HL-60/S4 (cell line): Measurements from ENCODE around the gene HIPK2.

Experiments used
- in situ Hi-C: fragments of 300-500 bp; cut with MboI; formaldehyde crosslinking; loops from 2 replicates; pipeline ENCODE4 v1.14.3; 2022; ENCODE audit warnings: low sequenced_read_pairs

Gene HIPK2

DNA sequence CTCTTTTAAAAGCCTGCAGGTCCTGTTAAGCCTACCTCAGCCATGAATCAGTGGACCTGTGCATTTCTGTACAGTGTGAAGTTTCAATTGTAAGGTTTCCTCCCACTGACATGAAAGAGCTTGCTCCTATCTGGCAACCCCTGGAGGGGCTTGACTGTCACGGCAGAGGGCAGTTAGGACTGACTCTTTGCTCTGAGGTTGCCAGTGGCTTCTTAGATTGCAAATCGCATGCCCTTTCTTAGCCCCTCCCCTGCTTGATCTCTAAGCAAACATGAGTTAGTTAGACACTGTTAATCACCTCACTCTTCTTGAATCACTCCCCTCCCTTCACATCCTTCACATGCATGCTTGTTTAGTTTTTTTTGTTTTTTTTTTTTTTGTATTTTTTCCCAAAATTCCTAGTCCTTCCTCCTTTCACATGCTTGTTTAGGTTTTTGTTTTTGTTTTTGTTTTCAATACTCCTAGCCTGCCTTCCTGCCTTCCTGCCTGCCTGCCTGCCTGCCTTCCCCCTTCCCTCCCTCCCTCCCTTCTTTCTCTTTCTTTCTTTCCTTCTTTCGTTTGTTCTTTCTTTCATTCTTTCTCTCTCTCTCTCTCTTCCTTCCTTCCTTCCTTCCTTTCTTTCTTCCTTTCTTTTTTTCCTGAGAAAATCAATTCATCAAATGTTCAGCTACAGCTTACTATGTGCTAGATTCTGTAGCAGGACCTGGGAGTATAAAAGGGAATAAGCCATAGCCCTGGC, 6.0 kb upstream of the HIPK2 start:
- in situ Hi-C loops, result no loop called here

DNA sequence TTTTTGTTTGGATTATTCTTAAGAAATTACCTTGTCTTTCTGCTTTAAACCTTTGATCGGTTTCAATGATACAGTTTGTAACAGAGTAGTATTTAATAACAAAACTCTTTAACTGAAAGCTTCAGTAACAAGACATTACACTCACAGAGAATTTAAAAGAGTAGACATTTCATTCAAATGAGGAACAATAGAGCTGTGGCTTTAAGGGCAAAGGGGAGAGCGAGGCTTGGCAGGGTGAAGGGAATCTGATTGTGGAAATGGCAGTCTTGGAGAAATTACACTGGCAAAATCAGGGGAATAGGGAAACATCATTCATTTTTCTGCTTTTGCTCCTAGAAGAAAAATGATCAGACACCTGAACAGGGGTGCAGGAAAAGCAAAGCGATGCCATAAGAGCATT, 5.1 kb upstream of the HIPK2 start:
- in situ Hi-C loops, result no loop called here

GRCh38 chr7:139777133-139777891, 486 bp downstream of the HIPK2 start:
- in situ Hi-C loops, result no loop called here

DNA sequence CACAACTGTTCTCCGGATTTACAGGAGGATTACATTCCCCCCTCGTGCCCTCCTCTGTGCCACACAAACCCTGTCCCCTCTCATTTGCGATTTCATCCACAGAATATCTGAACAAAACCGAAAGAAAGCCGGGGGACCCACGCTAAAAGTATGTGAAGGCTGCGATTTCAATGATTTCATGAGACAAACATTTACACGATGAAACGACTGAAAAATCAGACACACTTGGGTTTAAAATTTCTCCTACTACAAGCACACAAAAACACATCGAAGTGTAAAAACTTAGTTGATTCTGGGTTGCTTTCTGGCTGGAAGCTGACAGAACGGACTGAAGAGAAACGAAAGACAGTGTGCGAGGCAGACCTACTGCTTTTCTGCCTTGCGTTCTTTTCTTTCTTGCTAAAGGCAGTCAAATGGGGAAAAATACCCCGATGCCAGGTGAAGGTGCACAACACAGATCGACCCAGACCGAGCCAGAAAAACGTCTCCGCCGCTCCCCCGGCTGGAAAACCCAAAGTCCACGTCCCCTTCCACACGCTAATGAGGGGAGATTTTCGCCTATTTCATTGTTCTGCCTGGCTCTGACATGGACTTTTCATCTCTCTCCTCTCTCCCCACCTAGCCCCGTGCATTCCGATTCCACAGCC, 1.2 kb downstream of the HIPK2 start:
- in situ Hi-C loops, result no loop called here

DNA sequence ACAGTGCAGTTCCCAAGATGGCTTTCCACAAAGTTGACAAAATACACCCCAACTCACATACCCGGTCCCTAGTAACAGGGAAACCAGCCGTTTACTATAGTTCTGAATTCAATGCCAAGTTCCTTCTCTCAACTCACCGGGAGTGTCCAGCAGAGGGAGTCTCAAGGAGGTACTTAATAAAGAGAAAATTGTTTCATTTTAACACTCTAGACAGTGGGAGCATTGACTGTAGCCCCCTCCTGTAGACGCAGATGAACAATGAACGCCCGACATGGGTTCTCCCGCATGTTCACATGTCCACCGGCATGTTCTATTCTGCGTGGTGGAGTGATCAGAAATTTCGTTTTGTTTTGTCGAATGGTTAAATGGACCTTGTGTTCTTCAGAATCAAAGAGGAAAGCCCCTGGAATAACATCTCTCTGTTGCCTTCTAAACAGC, 1.9 kb downstream of the HIPK2 start:
- in situ Hi-C loops, result no loop called here

DNA sequence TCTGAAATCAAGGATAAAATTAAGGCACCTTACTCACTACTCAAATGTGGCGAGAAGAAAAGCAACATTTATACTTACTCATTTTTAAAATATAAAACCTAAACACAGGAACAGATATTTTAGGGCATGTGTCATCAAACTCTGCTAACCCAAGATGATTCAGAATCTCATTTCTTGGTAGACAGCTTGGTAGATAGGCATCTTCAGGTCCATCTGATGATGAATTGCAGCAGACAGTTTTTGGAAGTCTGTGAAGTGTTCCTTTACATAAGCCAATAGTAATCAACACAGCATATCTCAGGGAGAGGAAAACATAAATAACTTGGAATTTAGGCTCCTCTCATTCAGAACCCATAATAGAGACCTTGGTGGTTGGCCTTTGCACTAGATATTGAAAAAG, 3.4 kb downstream of the HIPK2 start:
- in situ Hi-C loops, result no loop called here

DNA sequence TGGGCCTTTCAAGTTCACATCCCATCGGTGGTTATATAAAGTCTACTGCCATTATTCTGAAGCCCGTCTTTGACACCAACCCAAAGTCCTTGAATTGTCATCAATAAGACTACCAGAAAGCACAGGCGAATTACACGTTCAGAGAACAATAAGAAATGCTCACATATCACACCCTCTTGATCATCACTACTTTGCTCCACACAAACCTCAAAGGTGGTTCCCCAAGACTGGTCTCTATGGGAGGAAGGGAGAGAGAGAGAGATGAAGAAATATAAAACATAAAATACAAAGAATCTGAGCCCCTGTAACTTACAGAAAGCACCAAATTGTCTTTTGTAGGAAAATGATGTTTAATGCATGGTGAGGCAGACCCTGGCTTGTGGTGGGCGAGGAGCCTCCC, 4.4 kb downstream of the HIPK2 start:
- in situ Hi-C loops, result no loop called here

- in situ Hi-C loops, result no loop called here
Measured at GRCh38 chr7:139772873-139773272, 4.9 kb downstream of the HIPK2 start.

- in situ Hi-C loops, result no loop called here
Measured at GRCh38 chr7:139772115-139772514, 5.7 kb downstream of the HIPK2 start.

GRCh38 chr7:139771001-139771956, 6.5 kb downstream of the HIPK2 start:
- in situ Hi-C loops, result no loop called here

GRCh38 chr7:139769761-139770160, 8.0 kb downstream of the HIPK2 start:
- in situ Hi-C loops, result no loop called here

GRCh38 chr7:139769066-139769465, 8.7 kb downstream of the HIPK2 start:
- in situ Hi-C loops, result no loop called here

DNA sequence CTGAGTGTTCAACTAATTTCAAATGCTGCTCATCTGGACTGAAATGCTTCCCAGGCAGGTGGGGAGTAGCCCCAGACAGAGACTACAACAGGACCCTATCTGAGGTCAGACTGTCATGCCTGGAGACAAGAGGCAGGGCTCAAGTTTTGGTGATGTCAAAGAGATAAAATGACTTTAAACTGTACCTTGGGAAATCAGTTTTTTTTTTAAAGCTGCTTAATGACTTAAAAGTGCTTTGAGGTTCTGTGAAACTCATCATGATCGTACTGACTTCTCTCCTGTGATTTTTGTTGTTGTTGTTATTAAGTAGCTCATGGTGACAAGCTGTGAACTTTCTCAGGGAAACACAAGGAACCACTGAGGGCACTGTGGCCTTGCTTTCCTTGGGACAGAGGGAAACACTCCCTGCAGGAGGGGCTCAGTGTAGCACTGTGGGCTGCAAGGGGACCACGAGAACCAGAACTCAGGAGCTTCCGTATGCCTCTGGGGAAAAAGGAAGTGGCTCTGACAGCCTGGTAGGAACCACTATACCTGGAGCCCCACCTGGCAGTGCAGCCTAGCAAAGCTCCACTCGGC, 9.5 kb downstream of the HIPK2 start:
- in situ Hi-C loops, result no loop called here

DNA sequence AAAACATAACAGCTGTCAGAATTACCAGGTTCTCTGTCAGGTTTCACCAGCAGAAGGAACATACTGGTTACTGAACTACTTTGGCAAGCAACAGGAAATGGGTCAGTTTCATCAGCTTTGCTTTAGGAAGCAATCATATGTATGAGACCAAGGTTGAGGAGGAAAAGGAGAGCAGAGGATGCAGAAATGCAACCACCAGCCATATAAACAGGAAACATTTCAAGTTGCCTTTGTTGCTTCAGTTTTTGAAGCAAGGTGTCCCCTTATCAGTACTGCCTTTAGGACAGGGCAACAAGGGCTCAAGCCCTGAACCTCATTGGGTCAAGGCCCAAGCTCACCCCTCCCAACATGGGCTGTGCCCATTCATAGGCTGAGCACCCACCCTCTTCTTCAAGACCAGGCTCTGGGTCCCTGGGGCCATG, 10.2 kb downstream of the HIPK2 start:
- in situ Hi-C loops, result no loop called here

- in situ Hi-C loops, result no loop called here
Measured at GRCh38 chr7:139765143-139765542, 12.7 kb downstream of the HIPK2 start.

GRCh38 chr7:139763330-139763729, 14.5 kb downstream of the HIPK2 start:
- in situ Hi-C loops, result no loop called here

- in situ Hi-C loops, result no loop called here
Measured at GRCh38 chr7:139762886-139763285, 14.9 kb downstream of the HIPK2 start.

DNA sequence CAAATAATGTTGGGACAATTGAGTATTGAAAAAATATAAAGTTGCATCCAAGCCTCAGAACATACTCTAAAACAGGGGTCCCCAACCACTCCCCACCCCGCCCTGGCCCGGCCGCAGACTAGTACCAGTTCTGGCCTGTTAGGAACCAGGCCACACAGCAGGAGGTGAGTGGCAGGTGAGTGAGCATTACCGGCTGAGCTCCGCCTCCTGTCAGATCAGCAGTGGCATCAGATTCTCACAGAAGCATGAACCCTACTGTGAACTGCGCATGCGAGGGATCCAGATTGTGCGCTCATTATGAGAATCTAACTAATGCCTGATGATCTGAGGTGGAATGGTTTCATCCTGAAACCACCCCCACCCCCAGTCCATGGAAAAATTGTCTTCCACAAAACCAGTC, 19.4 kb downstream of the HIPK2 start:
- in situ Hi-C loops, result no loop called here

DNA sequence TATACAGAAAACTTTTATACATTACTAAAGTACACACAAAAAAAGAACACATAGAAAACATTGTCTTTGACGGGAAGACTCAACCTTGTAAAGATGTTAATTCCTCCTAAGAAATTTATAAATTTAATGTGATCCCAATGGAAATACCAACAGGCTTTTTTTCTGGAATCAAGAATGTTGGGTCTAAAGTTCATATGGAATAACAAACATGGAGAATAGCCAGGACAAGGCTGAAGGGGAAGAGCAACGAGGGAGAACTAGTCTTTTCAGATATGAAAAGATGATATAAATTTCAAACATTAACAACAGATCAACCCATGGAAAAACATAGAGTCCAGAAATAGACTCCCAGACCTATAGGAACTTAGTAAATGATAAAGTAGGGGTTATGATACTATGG, 19.8 kb downstream of the HIPK2 start:
- in situ Hi-C loops, result no loop called here

DNA sequence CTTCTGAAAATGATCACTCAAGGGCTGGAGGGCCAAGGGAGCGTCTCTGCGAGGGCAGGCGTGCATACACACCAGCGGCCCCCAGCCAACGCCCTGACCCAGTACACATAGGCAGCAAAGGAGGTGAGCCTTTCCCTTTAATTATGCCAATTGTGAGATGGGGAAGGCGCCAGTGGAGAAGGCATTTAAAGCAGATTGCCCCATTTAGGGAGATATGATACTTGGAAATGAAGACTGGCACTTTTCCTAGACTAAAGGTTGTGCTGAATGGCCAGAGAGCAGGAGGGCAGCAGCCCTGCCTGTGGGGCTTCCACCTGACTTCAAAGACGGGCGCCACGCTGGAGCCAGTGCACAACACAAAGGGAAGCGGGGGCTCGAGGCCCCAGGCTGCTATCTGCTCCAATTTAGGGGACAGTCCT, 24.1 kb downstream of the HIPK2 start:
- in situ Hi-C loops, result no loop called here
